ENCODE results near the gene ALDH1A2. TPM values are rescaled to one million over a fixed set of nuclear protein-coding genes. Genes with fewer than 3 reads are reported as not detected.
"Not testable (repeated sequence)": the region's sequence is repeated elsewhere in the genome, so short reads cannot be mapped to it uniquely, and the experiment has no call there.

Gene ALDH1A2
- total RNA-seq, 1 donor from 2014 or later: 14.0 TPM

GRCh38 chr15:58040150-58040549 lies 25.4 kb downstream of the ALDH1A2 start:
- H3K36me3 ChIP-seq: no peaks in the 10 kb centered on the region
- TF ChIP-seq, protein P1, sequence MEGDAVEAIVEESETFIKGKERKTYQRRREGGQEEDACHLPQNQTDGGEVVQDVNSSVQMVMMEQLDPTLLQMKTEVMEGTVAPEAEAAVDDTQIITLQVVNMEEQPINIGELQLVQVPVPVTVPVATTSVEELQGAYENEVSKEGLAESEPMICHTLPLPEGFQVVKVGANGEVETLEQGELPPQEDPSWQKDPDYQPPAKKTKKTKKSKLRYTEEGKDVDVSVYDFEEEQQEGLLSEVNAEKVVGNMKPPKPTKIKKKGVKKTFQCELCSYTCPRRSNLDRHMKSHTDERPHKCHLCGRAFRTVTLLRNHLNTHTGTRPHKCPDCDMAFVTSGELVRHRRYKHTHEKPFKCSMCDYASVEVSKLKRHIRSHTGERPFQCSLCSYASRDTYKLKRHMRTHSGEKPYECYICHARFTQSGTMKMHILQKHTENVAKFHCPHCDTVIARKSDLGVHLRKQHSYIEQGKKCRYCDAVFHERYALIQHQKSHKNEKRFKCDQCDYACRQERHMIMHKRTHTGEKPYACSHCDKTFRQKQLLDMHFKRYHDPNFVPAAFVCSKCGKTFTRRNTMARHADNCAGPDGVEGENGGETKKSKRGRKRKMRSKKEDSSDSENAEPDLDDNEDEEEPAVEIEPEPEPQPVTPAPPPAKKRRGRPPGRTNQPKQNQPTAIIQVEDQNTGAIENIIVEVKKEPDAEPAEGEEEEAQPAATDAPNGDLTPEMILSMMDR (IDR thresholded peaks at IDR 0.05; ENCODE audit: borderline replicate concordance): no peak
- no peak for DNase-seq
- H3K4me1 ChIP-seq: peaks cover 34% of the 10 kb centered on the region
- no peaks in the 10 kb centered on the region for H3K9me3 ChIP-seq (replicated peaks)
- H3K27me3 ChIP-seq (ENCODE audit: low read depth): peaks cover 5% of the 10 kb centered on the region
- no peak overlapping the region for H3K27ac ChIP-seq (replicated peaks)
- H3K4me3 ChIP-seq: no peak overlapping the region
- intact Hi-C loops (cut with micrococcal nuclease): no loop called here

DNA sequence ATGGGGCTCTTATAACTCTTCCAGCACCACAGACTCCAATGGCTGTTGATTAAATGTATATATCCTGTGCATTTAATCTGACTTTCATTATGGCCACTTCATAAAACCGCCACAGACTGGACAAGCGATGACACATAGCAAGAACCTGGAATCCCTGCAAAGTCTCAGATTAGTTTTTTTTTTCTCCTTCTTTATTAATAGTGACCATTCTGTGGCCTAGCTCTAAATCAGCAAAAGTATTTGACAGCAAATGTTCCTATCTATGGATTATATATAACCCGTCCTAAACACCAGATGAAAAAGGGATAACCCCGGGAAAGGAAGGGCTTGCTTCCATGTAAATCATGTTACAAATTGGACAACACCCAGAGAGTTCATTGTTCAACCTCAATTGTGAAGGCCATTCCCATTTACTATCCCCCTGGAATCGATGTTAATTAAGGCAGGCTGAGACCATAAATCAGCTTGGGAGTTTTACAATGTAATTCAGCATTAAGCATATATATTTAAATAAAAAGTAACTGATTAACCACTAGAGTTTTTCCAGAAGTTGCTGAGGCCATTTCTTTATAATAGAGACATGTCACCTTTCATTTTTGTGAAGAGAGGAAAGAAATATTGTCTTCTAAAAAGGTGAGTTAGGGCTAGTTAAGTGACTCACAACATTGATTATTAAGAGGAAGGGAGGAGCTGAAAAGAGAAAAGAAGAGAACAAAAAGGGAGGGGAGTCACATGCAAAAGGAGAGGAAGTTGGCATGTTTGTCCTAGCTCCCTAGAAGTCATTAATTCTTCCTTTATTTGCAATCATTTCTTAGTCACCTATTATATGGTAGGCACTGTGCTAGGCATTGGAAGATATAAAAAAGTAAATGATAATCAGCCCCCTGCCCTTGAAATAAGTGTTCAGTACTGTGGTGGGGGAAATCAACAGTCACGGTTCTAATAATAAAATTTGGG lies 26.2 kb downstream of the ALDH1A2 start:
- DNase-seq: no peak
- Histone ChIP-seq H3K27ac (replicated peaks) (no peak overlapping the region), H3K27me3 (ENCODE audit: low read depth) (no peaks in the 10 kb centered on the region), H3K4me1 (peaks cover 34% of the 10 kb centered on the region), H3K9me3 (replicated peaks) (no peaks in the 10 kb centered on the region), H3K4me3 (no peak overlapping the region), H3K36me3 (no peaks in the 10 kb centered on the region)
- TF ChIP-seq, protein P1 (IDR thresholded peaks at IDR 0.05; ENCODE audit: borderline replicate concordance): no peak
- intact Hi-C loops (cut with micrococcal nuclease): no loop called here

GRCh38 chr15:58038426-58039078 lies 27.0 kb downstream of the ALDH1A2 start:
- Histone ChIP-seq H3K36me3 (no peaks in the 10 kb centered on the region), H3K4me3 (no peak overlapping the region), H3K4me1 (peaks cover 30% of the 10 kb centered on the region), H3K27me3 (ENCODE audit: low read depth) (no peaks in the 10 kb centered on the region), H3K9me3 (replicated peaks) (no peaks in the 10 kb centered on the region), H3K27ac (replicated peaks) (peak overlapping the region; percentile 46)
- no peak for DNase-seq
- intact Hi-C loops (cut with micrococcal nuclease): no loop called here
- TF ChIP-seq, protein P1 (IDR thresholded peaks at IDR 0.05; ENCODE audit: borderline replicate concordance): no peak

DNA sequence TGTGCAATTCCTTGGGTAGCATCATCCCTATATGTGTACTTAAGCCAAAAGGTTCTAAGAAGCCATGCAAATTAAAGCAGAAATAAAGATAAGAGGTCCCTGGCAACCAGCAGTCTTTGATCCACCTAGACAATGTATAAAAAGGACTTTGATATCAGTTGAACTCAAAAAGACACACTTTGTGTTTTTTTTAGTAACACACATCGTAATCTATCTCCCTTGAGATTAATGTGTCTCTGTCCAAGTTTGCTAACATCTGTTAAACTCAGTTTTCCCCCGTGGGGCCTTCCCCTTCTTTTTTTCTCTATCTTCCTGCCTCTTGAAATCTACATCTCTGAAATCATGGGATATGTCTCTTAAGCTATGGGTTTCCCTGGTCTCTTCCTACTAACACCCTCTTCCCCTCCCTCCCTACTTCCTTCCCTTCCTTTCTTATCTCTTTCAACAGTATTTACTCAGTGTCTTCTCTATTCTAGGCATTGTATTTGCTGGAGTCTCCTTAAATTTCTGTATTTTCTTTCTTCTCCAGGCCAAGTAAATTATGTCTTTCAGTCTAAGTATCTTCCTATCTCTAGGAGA lies 27.7 kb downstream of the ALDH1A2 start:
- TF ChIP-seq, protein P1 (IDR thresholded peaks at IDR 0.05; ENCODE audit: borderline replicate concordance): no peak
- peak overlapping the region; percentile 46 for H3K27ac ChIP-seq (replicated peaks)
- DNase-seq: no peak
- intact Hi-C loops (cut with micrococcal nuclease): no loop called here
- H3K9me3 ChIP-seq (replicated peaks): no peaks in the 10 kb centered on the region
- no peak overlapping the region for H3K4me3 ChIP-seq
- H3K36me3 ChIP-seq: no peaks in the 10 kb centered on the region
- H3K27me3 ChIP-seq (ENCODE audit: low read depth): no peaks in the 10 kb centered on the region
- peaks cover 24% of the 10 kb centered on the region for H3K4me1 ChIP-seq

DNA sequence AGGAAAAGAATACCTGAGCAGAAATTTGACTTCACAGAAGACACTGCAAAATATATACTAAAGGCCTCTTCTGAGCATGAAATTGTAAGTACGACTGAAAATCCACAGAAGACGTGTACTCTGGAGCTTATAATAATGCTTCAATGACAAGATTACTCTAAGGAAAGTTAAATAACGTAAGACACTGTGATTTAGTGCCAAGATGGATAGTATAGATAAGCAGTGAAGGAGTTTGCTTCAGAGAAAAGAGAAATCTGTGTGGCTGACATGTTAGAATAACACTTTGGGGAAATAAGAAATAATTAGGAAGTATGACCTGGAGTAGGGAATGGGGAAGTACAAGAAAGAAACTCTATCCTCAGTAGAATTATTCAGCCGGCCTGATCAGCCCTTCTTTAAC lies 28.9 kb downstream of the ALDH1A2 start:
- H3K27ac ChIP-seq (replicated peaks): no peak overlapping the region
- intact Hi-C loops (cut with micrococcal nuclease): no loop called here
- DNase-seq: no peak
- no peak overlapping the region for H3K4me3 ChIP-seq
- H3K4me1 ChIP-seq: peaks cover 24% of the 10 kb centered on the region
- no peaks in the 10 kb centered on the region for H3K36me3 ChIP-seq
- H3K27me3 ChIP-seq (ENCODE audit: low read depth): no peaks in the 10 kb centered on the region
- no peaks in the 10 kb centered on the region for H3K9me3 ChIP-seq (replicated peaks)
- TF ChIP-seq, protein P1 (IDR thresholded peaks at IDR 0.05; ENCODE audit: borderline replicate concordance): no peak

GRCh38 chr15:58028392-58028791 lies 37.1 kb downstream of the ALDH1A2 start:
- DNase-seq; H3K27me3 ChIP-seq (ENCODE audit: low read depth); H3K4me1 ChIP-seq; H3K36me3 ChIP-seq; H3K27ac ChIP-seq (replicated peaks); intact Hi-C loops (cut with micrococcal nuclease); H3K4me3 ChIP-seq: not testable (repeated sequence)
- H3K9me3 ChIP-seq (replicated peaks): peaks cover 57% of the 10 kb centered on the region

Measured in left ventricle myocardium inferior (tissue), 1 donor.